BE2C (cell line): ENCODE measurements around the gene DAG1.
A peak's percentile ranks its signal among the peaks of the same experiment; 100 is the strongest.

ENCODE experiments used
- DNase-seq: peaks from one replicate; pipeline ENCODE4 v3.0.0-alpha.2; 2020
- H3K27me3 ChIP-seq: fragments of 250-450 bp; sonication (Bioruptor Pico); 2 replicates; pipeline ENCODE4 v1.5.1; 2020; ENCODE audit warnings: mild to moderate bottlenecking
- H3K36me3 ChIP-seq: fragments of 250-450 bp; sonication (Bioruptor Pico); 2 replicates; pipeline ENCODE4 v1.5.1; 2020; ENCODE audit warnings: mild to moderate bottlenecking
- H3K4me1 ChIP-seq: fragments of 250-450 bp; sonication (Bioruptor Pico); 2 replicates; pipeline ENCODE4 v1.5.1; 2020
- H3K4me3 ChIP-seq: 2 replicates; pipeline ENCODE4 v1.5.1; 2011; ENCODE audit warnings: low read depth, low read length
- H3K9me3 ChIP-seq: fragments of 250-450 bp; sonication (Bioruptor Pico); 2 replicates; pipeline ENCODE4 v1.5.1; 2020
- CTCF ChIP-seq: IDR thresholded peaks from 2 replicates; pipeline ENCODE4 v1.5.1; 2012; ENCODE audit warnings: mild to moderate bottlenecking, low read depth, low read length

The DAG1 gene

GRCh38 chr3:49465270-49466034, 4.6 kb upstream of the DAG1 start:
- no peak for TF ChIP-seq CTCF
- H3K9me3 ChIP-seq = no peaks in the 10 kb centered on the region
- peaks cover 7% of the 10 kb centered on the region; the same call in 1 of the 2 replicates for H3K4me1 ChIP-seq
- H3K36me3 ChIP-seq = no peaks in the 10 kb centered on the region
- no peak overlapping the region for H3K4me3 ChIP-seq
- H3K27me3 ChIP-seq = no peaks in the 10 kb centered on the region
- DNase-seq = peak; percentile 43

- Histone ChIP-seq H3K4me3 (no peak overlapping the region), H3K4me1 (peaks cover 7% of the 10 kb centered on the region; the same call in 1 of the 2 replicates), H3K36me3 (no peaks in the 10 kb centered on the region), H3K9me3 (no peaks in the 10 kb centered on the region), H3K27me3 (no peaks in the 10 kb centered on the region)
- no peak for DNase-seq
- no peak for TF ChIP-seq CTCF
Measured at GRCh38 chr3:49466085-49466484, 4.0 kb upstream of the DAG1 start.

- Histone ChIP-seq H3K4me1 (peaks cover 7% of the 10 kb centered on the region; the same call in 1 of the 2 replicates), H3K36me3 (no peaks in the 10 kb centered on the region), H3K27me3 (no peaks in the 10 kb centered on the region), H3K4me3 (peak overlapping the region; percentile 64), H3K9me3 (no peaks in the 10 kb centered on the region)
- no peak for TF ChIP-seq CTCF
- peak; percentile 62 for DNase-seq
Measured at GRCh38 chr3:49469037-49469935, 781 bp upstream of the DAG1 start.

GRCh38 chr3:49470714-49471420, 800 bp downstream of the DAG1 start:
- H3K27me3 ChIP-seq = no peaks in the 10 kb centered on the region
- TF ChIP-seq CTCF = no peak
- H3K9me3 ChIP-seq = no peaks in the 10 kb centered on the region
- H3K4me3 ChIP-seq = peak overlapping the region; percentile 76
- no peak for DNase-seq
- no peaks in the 10 kb centered on the region for H3K36me3 ChIP-seq
- peaks cover 2% of the 10 kb centered on the region; the same call in 1 of the 2 replicates for H3K4me1 ChIP-seq

- no peak for TF ChIP-seq CTCF
- DNase-seq = no peak
- Histone ChIP-seq H3K27me3 (no peaks in the 10 kb centered on the region), H3K9me3 (no peaks in the 10 kb centered on the region), H3K4me3 (no peak overlapping the region), H3K36me3 (no peaks in the 10 kb centered on the region), H3K4me1 (no peaks in the 10 kb centered on the region; the same call in 1 of the 2 replicates)
Measured at GRCh38 chr3:49471856-49472495, 1.9 kb downstream of the DAG1 start.
